Fibroblast of lung (primary cell): ENCODE results near the gene PTPN20. TPM values are rescaled to one million over a fixed set of nuclear protein-coding genes. Genes with fewer than 3 reads are reported as not detected.

Experiments
- DNase-seq, 2 donors: peaks; one replicate each; pipeline versions ENCODE4 v3.0.0 to v3.0.0-alpha.2; 2010; ENCODE audit warnings: low read depth in 2 of 2
- H2AFZ ChIP-seq: 2 replicates; pipeline ENCODE4 v1.5.1; 2012; ENCODE audit warnings: low read length, control low read depth, inconsistent platforms
- H3K27ac ChIP-seq: 2 replicates; pipeline ENCODE4 v1.5.1; 2011; ENCODE audit warnings: low read length, control low read depth; ENCODE audit not compliant: insufficient read depth
- H3K27me3 ChIP-seq: 2 replicates; pipeline ENCODE4 v1.5.1; 2011; ENCODE audit warnings: mild to moderate bottlenecking, low read length; ENCODE audit not compliant: control insufficient read depth, insufficient read depth
- H3K36me3 ChIP-seq: 2 replicates; pipeline ENCODE4 v1.5.1; 2011; ENCODE audit warnings: low read length; ENCODE audit not compliant: control insufficient read depth, insufficient read depth
- H3K4me1 ChIP-seq: 2 replicates; pipeline ENCODE4 v1.5.1; 2011; ENCODE audit warnings: low read length; ENCODE audit not compliant: control insufficient read depth, insufficient read depth; ENCODE audit errors: extremely low read depth
- H3K4me2 ChIP-seq: 2 replicates; pipeline ENCODE4 v1.5.1; 2011; ENCODE audit warnings: low read length, control low read depth; ENCODE audit not compliant: insufficient read depth; ENCODE audit errors: extremely low read depth
- H3K4me3 ChIP-seq, 4 experiments: fragments of 200-600 bp in 1 of 4; sonication (generic) in 1 of 4; replicated peaks in 1 of 4; 2 replicates each; pipeline ENCODE4 v1.5.1; 2011 to 2016; ENCODE audit warnings: low read length in 4 of 4, low read depth in 3 of 4, mild to moderate bottlenecking in 3 of 4, control low read depth in 2 of 4, inconsistent platforms in 1 of 4, mixed read lengths in 1 of 4; ENCODE audit not compliant: insufficient read depth in 1 of 4; ENCODE audit errors: control extremely low read depth in 1 of 4
- H3K79me2 ChIP-seq: 2 replicates; pipeline ENCODE4 v1.5.1; 2012; ENCODE audit warnings: mild to moderate bottlenecking, low read length, inconsistent platforms; ENCODE audit not compliant: control insufficient read depth, insufficient read depth
- H3K9ac ChIP-seq: 2 replicates; pipeline ENCODE4 v1.5.1; 2011; ENCODE audit warnings: mild to moderate bottlenecking, low read length, control low read depth; ENCODE audit not compliant: insufficient read depth
- H3K9me3 ChIP-seq: 2 replicates; pipeline ENCODE4 v1.5.1; 2012; ENCODE audit warnings: low read depth, low read length; ENCODE audit not compliant: control insufficient read depth, insufficient read depth
- H4K20me1 ChIP-seq: 2 replicates; pipeline ENCODE4 v1.5.1; 2011; ENCODE audit warnings: low read length; ENCODE audit not compliant: control insufficient read depth, insufficient read depth; ENCODE audit errors: extremely low read depth
- EZH2 ChIP-seq: IDR thresholded peaks from 2 replicates; pipeline ENCODE4 v1.5.1; 2012; ENCODE audit warnings: low read length, control low read depth, mild to moderate bottlenecking; ENCODE audit errors: missing control alignments
- polyA plus RNA-seq, 2 donors: library from polyadenylated mRNA; depleted of rRNA in 1 of 2; stranded (reverse) in 1 of 2; unstranded in 1 of 2; fragments of >200 nt; gene quantifications; 2 replicates each; pipeline ENCODE4 v1.2.1, GENCODE V29; 2011 to 2012; ENCODE audit warnings: missing spikeins in 1 of 2
- total RNA-seq: library from RNA; depleted of rRNA; stranded (reverse); fragments of >200 nt; gene quantifications from 2 replicates; pipeline ENCODE4 v1.2.1, GENCODE V29; 2014
- TF ChIP-seq, protein P1 (sequence below), 2 donors: IDR thresholded peaks in 1 of 2; conservative IDR thresholded peaks in 1 of 2; 1 replicate in 1 of 2; 2 replicates in 1 of 2; pipeline ENCODE4 v1.5.1; 2011 to 2012; ENCODE audit warnings: low read length in 2 of 2, control low read depth in 1 of 2, inconsistent platforms in 1 of 2, low read depth in 1 of 2, mild to moderate bottlenecking in 1 of 2

Gene PTPN20
- total and polyA plus RNA-seq, 2 donors (not counting 1 experiment from before 2014, with no cell fraction given): 0.23 to 0.33 TPM

DNA sequence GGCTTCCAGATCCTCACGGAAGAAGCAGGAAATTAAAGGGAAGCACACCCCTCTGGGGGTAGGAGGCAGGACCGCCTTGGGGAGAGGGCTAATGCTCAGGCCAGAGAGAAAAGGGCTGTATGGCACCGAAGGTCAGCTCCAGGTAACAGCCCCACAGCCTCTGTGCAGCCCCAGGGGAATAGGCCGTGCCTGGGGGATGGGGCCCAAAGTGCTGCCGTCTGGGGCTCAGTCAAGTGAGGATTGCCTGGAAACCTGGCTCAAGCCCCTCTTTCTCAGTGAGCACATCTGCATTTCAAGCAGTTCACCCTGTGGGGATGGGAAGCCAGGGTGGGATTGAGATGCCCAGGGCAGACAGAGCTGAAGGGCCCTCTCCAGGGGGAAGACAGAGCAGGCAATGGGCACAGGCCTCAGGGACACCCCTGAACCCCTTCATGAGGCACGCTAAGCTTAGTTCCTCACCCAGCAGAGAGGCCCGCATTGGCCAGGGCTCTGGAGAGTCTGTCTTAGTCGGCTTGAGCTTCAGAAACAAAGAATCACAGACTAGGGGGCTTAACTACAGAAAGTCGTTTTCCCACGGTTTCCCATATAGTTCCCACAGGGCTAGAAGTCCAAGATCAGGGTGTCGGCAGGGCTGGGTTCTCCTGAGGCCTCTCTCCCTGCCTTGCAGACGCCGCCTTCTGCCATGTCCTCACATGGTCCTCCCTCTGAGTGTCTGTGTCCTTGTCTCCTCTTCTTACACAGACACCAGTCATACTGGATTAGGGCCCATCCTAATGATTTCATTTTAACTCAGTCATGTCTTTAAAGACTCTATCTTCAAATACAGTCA is 118.2 kb downstream of the PTPN20 start:
- Histone ChIP-seq H2AFZ (no peak overlapping the region), H3K27me3 (peaks cover 2% of the 10 kb centered on the region), H3K27ac (no peak overlapping the region), H3K4me2 (no peak overlapping the region), H3K4me3 (no peak overlapping the region), H3K79me2 (no peaks in the 10 kb centered on the region), H4K20me1 (no peaks in the 10 kb centered on the region), H3K9ac (no peak overlapping the region), H3K36me3 (no peaks in the 10 kb centered on the region), H3K4me1 (no peaks in the 10 kb centered on the region), H3K9me3 (no peaks in the 10 kb centered on the region)
- no peak for DNase-seq
- TF ChIP-seq, protein P1, sequence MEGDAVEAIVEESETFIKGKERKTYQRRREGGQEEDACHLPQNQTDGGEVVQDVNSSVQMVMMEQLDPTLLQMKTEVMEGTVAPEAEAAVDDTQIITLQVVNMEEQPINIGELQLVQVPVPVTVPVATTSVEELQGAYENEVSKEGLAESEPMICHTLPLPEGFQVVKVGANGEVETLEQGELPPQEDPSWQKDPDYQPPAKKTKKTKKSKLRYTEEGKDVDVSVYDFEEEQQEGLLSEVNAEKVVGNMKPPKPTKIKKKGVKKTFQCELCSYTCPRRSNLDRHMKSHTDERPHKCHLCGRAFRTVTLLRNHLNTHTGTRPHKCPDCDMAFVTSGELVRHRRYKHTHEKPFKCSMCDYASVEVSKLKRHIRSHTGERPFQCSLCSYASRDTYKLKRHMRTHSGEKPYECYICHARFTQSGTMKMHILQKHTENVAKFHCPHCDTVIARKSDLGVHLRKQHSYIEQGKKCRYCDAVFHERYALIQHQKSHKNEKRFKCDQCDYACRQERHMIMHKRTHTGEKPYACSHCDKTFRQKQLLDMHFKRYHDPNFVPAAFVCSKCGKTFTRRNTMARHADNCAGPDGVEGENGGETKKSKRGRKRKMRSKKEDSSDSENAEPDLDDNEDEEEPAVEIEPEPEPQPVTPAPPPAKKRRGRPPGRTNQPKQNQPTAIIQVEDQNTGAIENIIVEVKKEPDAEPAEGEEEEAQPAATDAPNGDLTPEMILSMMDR (conservative IDR thresholded peaks at IDR 0.05 in 1 of 2, IDR thresholded peaks at IDR 0.05 in 1 of 2; ENCODE audit: low read depth in 1 of 2, low read length in 2 of 2): no peak
- no peak for TF ChIP-seq EZH2

DNA sequence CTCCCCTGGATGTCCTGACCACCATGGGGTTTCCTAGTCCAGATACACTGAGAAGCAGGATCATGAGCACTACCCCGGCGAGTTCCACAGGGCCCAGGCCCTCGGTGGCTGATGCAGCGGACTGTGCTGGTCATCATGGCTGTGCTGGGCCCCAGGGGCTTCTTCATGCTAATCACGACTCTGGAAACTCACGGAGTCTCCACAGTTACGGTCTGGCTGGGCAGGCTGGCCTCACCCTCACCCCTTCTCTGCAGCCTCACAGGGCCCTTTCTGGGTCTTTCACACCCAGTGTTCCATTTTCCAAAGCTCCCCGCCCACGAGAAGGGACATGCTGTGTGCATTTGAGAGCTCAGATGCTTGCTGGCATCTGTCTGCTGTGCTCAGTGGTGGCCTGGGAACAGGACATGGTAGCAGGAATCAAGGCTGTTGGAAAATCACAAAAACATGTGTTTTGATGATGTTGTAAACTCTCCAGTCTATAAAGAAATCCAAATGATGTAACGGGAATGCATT is 119.0 kb downstream of the PTPN20 start:
- Histone ChIP-seq H3K9me3 (no peaks in the 10 kb centered on the region), H3K4me3 (no peak overlapping the region), H2AFZ (no peak overlapping the region), H3K27ac (no peak overlapping the region), H3K27me3 (peaks cover 6% of the 10 kb centered on the region), H3K36me3 (no peaks in the 10 kb centered on the region), H4K20me1 (no peaks in the 10 kb centered on the region), H3K9ac (no peak overlapping the region), H3K4me2 (no peak overlapping the region), H3K4me1 (no peaks in the 10 kb centered on the region), H3K79me2 (no peaks in the 10 kb centered on the region)
- no peak for DNase-seq
- TF ChIP-seq, protein P1 (conservative IDR thresholded peaks at IDR 0.05 in 1 of 2, IDR thresholded peaks at IDR 0.05 in 1 of 2; ENCODE audit: low read depth in 1 of 2, low read length in 2 of 2): no peak
- no peak for TF ChIP-seq EZH2

DNA sequence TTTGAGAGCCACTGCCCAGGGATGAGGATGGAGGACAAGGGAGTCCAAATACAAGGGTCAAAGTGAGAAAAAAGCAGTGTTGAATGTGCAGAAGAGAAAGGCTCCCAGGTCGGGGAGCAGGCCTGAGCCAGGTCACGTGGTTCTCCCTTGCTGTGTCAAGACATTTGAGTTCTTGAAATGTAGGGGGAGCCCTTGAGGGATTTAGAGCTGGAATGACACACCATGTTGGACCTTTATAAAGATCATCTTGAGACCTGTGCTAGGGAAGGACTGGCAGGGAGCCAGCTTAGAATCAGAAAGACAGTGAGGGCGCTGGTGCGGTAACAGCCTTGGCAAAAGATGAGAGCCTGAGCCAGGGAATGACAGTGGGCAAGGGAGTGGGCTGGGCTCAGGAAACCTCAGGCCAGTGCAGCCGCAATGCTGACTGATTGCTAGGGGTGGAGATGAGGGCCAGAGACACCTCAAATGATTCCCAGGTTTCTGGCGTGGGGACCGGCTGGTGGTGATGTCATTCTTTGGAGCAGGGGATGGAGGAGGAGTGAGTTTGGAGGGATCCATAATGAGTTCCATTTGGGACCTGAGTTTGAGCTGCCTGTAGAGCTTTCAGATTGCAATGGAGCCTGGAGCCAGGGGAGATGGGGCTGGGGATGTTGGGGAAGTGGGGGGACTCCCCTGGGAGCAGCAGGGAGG is 120.1 kb downstream of the PTPN20 start:
- no peak for TF ChIP-seq EZH2
- TF ChIP-seq, protein P1 (conservative IDR thresholded peaks at IDR 0.05 in 1 of 2, IDR thresholded peaks at IDR 0.05 in 1 of 2; ENCODE audit: low read depth in 1 of 2, low read length in 2 of 2): peak in 1 of 2 donors; percentile 11
- no peak for DNase-seq

More for the DNA sequence above, 120.1 kb downstream of the PTPN20 start:
- no peak overlapping the region for H3K9ac ChIP-seq
- H3K4me1 ChIP-seq: no peaks in the 10 kb centered on the region
- H3K9me3 ChIP-seq: no peaks in the 10 kb centered on the region
- no peaks in the 10 kb centered on the region for H4K20me1 ChIP-seq
- no peaks in the 10 kb centered on the region for H3K36me3 ChIP-seq
- no peak overlapping the region for H3K4me2 ChIP-seq
- H3K79me2 ChIP-seq: no peaks in the 10 kb centered on the region
- peaks cover 6% of the 10 kb centered on the region for H3K27me3 ChIP-seq
- no peak overlapping the region for H3K4me3 ChIP-seq
- H3K27ac ChIP-seq: no peak overlapping the region
- no peak overlapping the region for H2AFZ ChIP-seq
